K562 (cell line): ENCODE results near the gene CYP2B6. TPM values are rescaled to one million over a fixed set of nuclear protein-coding genes. Genes with fewer than 3 reads are reported as not detected.

Experiments used
- ATAC-seq: fragments of 200-7000 bp; cut with Tn5 transposase; 3 replicates; pipeline ENCODE4 v1.9.1; 2020; ENCODE audit warnings: moderate library complexity
- BruUV-seq: library from RNA; stranded (reverse); fragments of 400-500 nt; replicated peaks from 2 replicates; lab custom pipeline; 2021; lab: Mats Ljungman, UMichigan
- CTCF ChIA-PET: fragments of 300-600 bp; formaldehyde crosslinking; extraction: SDS; loops from one replicate; lab custom pipeline; 2021; ENCODE audit warnings: low intra/inter-chr PET ratio; lab: Yijun Ruan, JAX
- POLR2A ChIA-PET: fragments of 300-600, 350-650 bp; sonication (Branson Sonifier 250); formaldehyde crosslinking; extraction: SDS; loops from one replicate; lab custom pipeline; 2021; ENCODE audit warnings: antibody characterized with exemption, inconsistent platforms; lab: Yijun Ruan, JAX
- DNase-seq, 4 experiments: peaks; one replicate each; pipeline versions ENCODE4 v3.0.0 to v3.0.0-alpha.2; 2011 to 2018; ENCODE audit warnings: low spot score in 3 of 4, mixed read lengths in 3 of 4; ENCODE audit errors: extremely low read depth in 1 of 4
- FAIRE-seq: peaks from 2 replicates; lab custom pipeline; 2011; peaks lifted over from hg19 to GRCh38; lab: Jason Lieb, UNC
- H2AFZ ChIP-seq: 2 replicates; pipeline ENCODE4 v1.6.0; 2011; ENCODE audit warnings: low read depth, low read length, control low read depth, inconsistent platforms
- H3K27ac ChIP-seq: fragments of 200-600 bp; 3 replicates; pipeline ENCODE4 v1.8.0; 2011; ENCODE audit warnings: low read depth, mild to moderate bottlenecking, control low read depth, inconsistent platforms, low read length, moderate library complexity, mixed read lengths; ENCODE audit errors: extremely low read depth
- H3K27me3 ChIP-seq, 2 experiments: fragments of 300-600 bp in 1 of 2; 2 replicates in 1 of 2; 3 replicates in 1 of 2; pipeline versions ENCODE4 v1.6.0 to v1.8.0; 2011; ENCODE audit warnings: inconsistent platforms in 2 of 2, low read length in 2 of 2, mild to moderate bottlenecking in 1 of 2, mixed read lengths in 1 of 2, moderate library complexity in 1 of 2; ENCODE audit not compliant: control insufficient read depth in 2 of 2, insufficient read depth in 2 of 2
- H3K36me3 ChIP-seq: fragments of 300-600 bp; 3 replicates; pipeline ENCODE4 v1.8.0; 2011; ENCODE audit warnings: mild to moderate bottlenecking, low read length, inconsistent platforms; ENCODE audit not compliant: control insufficient read depth, insufficient read depth
- H3K4me1 ChIP-seq, 2 experiments: fragments of 200-600 bp in 1 of 2; replicated peaks in 1 of 2; 2 replicates in 1 of 2; 3 replicates in 1 of 2; pipeline versions ENCODE4 v1.5.1 to v1.8.0; 2011; ENCODE audit warnings: inconsistent platforms in 2 of 2, low read length in 2 of 2, mild to moderate bottlenecking in 1 of 2, mixed read lengths in 1 of 2, moderate library complexity in 1 of 2; ENCODE audit not compliant: control insufficient read depth in 2 of 2, insufficient read depth in 2 of 2
- H3K4me2 ChIP-seq: 2 replicates; pipeline ENCODE4 v1.6.1; 2011; ENCODE audit warnings: low read length, control low read depth, inconsistent platforms, mixed read lengths; ENCODE audit not compliant: insufficient read depth
- H3K4me3 ChIP-seq: fragments of 200-600 bp; sonication (generic), shearing (Covaris generic); 2 replicates; pipeline ENCODE4 v1.5.1; 2016; ENCODE audit warnings: control low read depth, inconsistent platforms
- H3K79me2 ChIP-seq: fragments of 200-600 bp; 3 replicates; pipeline ENCODE4 v1.8.0; 2011; ENCODE audit warnings: low read length, inconsistent platforms; ENCODE audit not compliant: control insufficient read depth, insufficient read depth
- H3K9ac ChIP-seq, 2 experiments: 2 replicates each; pipeline versions ENCODE4 v1.6.0 to v1.6.1; 2011; ENCODE audit warnings: low read depth in 2 of 2, low read length in 2 of 2, control low read depth in 1 of 2, inconsistent platforms in 1 of 2, mild to moderate bottlenecking in 1 of 2, mixed read lengths in 1 of 2; ENCODE audit not compliant: insufficient read depth in 1 of 2
- H3K9me1 ChIP-seq: one replicate; pipeline ENCODE4 v1.6.0; 2011; ENCODE audit warnings: inconsistent platforms, mild to moderate bottlenecking, low read length, moderate library complexity; ENCODE audit not compliant: control insufficient read depth, insufficient read depth
- H3K9me3 ChIP-seq: replicated peaks from 2 replicates; pipeline ENCODE4 v1.5.1; 2011; ENCODE audit warnings: low read depth, low read length, inconsistent platforms; ENCODE audit not compliant: control insufficient read depth, insufficient read depth
- H4K20me1 ChIP-seq: replicated peaks from 2 replicates; pipeline ENCODE4 v1.6.1; 2011; ENCODE audit warnings: low read length, inconsistent platforms, mixed read lengths; ENCODE audit not compliant: control insufficient read depth, insufficient read depth
- HLTF ChIP-seq: fragments of 450-650 bp; IDR thresholded peaks from 2 replicates; pipeline ENCODE4 v1.6.1; 2016
- MTA2 ChIP-seq: fragments of 450-650 bp; IDR thresholded peaks from 2 replicates; pipeline ENCODE4 v1.6.1; 2016; ENCODE audit warnings: low read depth
- POLR2H ChIP-seq: IDR thresholded peaks from 2 replicates; pipeline ENCODE4 v1.6.1; 2016; ENCODE audit warnings: missing genetic modification characterization, low read depth, mild to moderate bottlenecking, control low read depth, missing compliant biosample characterization, moderate library complexity
- ZNF174 ChIP-seq: fragments of 250-450 bp; sonication (Bioruptor Pico); IDR thresholded peaks from 2 replicates; pipeline ENCODE4 v1.4.0; 2020; ENCODE audit warnings: mild to moderate bottlenecking
- ZNF224 ChIP-seq: sonication (generic); formaldehyde crosslinking; IDR thresholded peaks from 2 replicates; pipeline ENCODE4 v1.8.0; 2022; ENCODE audit warnings: mild to moderate bottlenecking, missing genetic modification reagents
- ZNF431 ChIP-seq: sonication (generic); formaldehyde crosslinking; IDR thresholded peaks from 2 replicates; pipeline ENCODE4 v1.8.0; 2022; ENCODE audit warnings: mild to moderate bottlenecking, missing genetic modification reagents
- ZNF644 ChIP-seq: fragments of 200-800 bp; sonication (Bioruptor generic); IDR thresholded peaks from 2 replicates; pipeline ENCODE4 v1.6.1; 2016; ENCODE audit warnings: low read depth, missing genetic modification characterization, missing compliant biosample characterization
- WGBS: fragments of 100-300 bp; shearing (Covaris generic); methylation state at CpG from one replicate; pipeline ENCODE4 v1.1.6; 2016; ENCODE audit warnings: low coverage, mixed read lengths; ENCODE audit not compliant: insufficient coverage; ENCODE audit errors: missing lambda C conversion rate; 5-methylcytosine and 5-hydroxymethylcytosine counted together
- in situ Hi-C: fragments of 300-500 bp; cut with MboI; formaldehyde crosslinking; loops from 4 replicates; pipeline ENCODE4 v1.15.0; 2018; ENCODE audit warnings: inconsistent platforms, mixed read lengths
- intact Hi-C: fragments of 100-400 bp; cut with micrococcal nuclease; formaldehyde crosslinking; loops from 2 replicates; pipeline ENCODE4 v1.14.2; 2022
- polyA plus RNA-seq, 8 experiments: library from polyadenylated mRNA; depleted of rRNA in 4 of 8; stranded (reverse) in 5 of 8; unstranded in 3 of 8; fragments of >200 nt; fragmentation: Nextera tagmentation in 2 of 8; fragmentation: Illumina TruSeq in 1 of 8; extraction: Ambion mirVana in 2 of 8; extraction: Trizol in 1 of 8; gene quantifications; 2 replicates each; pipeline versions ENCODE4 v1.2.1 to v1.2.3, GENCODE V29; 2011 to 2014; ENCODE audit warnings: inconsistent platforms in 1 of 8, missing spikeins in 1 of 8
- total RNA-seq, 7 experiments: library from RNA; depleted of rRNA in 6 of 7; stranded (reverse); fragments of >200 nt in 6 of 7; fragmentation: Illumina TruSeq in 2 of 7; extraction: Trizol in 2 of 7; gene quantifications; 2 replicates each; pipeline versions ENCODE4 v1.2.1 to v1.2.3, GENCODE V29; 2011 to 2021; ENCODE audit warnings: low replicate concordance in 1 of 7
- TF ChIP-seq, protein P1 (sequence below): fragments of 450-650 bp; IDR thresholded peaks from 2 replicates; pipeline ENCODE4 v1.6.1; 2018; ENCODE audit warnings: mild to moderate bottlenecking, low read depth; ENCODE audit not compliant: partially characterized antibody
- TF ChIP-seq, protein P2 (sequence below): fragments of 150-350 bp; conservative IDR thresholded peaks from 2 replicates; pipeline ENCODE4 v1.6.1; 2014; ENCODE audit warnings: low read length
- TF ChIP-seq, protein P3 (sequence below): fragments of 450-650 bp; formaldehyde crosslinking; IDR thresholded peaks from 2 replicates; pipeline ENCODE4 v1.4.0; 2020; ENCODE audit warnings: mild to moderate bottlenecking, mixed read lengths
- TF ChIP-seq, protein P4 (sequence below): sonication (generic); formaldehyde crosslinking; IDR thresholded peaks from 2 replicates; pipeline ENCODE4 v1.8.0; 2022; ENCODE audit warnings: mild to moderate bottlenecking, missing genetic modification reagents
- TF ChIP-seq, protein P5 (sequence below): fragments of 250-450 bp; sonication (Bioruptor Pico); IDR thresholded peaks from 2 replicates; pipeline ENCODE4 v1.4.0; 2020; ENCODE audit warnings: mild to moderate bottlenecking, moderate library complexity

Gene CYP2B6
- total and polyA plus RNA-seq, 9 of the 15 experiments (the other 6 are each of a cell fraction or from before 2014, with no cell fraction given) = 0.04 TPM; not detected in 8

DNA sequence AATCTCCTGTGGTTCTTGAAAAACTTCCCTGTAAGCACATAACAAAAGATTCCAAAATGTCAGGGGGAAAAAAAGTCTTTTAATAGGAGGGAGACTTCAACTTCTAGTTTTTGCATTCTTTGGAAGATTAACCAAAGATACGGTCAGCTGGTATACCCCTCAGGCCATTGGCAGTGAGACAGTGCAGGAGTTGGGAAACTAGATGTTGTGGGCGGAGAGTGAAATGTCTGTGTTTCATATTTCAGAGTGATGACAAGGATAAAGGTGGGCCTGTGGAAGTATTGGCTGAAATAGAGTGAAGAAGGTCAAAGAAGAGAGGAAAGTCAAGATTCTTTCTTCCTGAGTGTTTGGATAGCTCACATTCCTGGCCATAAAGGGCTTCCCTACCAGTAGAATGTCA, 40.8 kb downstream of the CYP2B6 start:
- no peaks in the 10 kb centered on the region for H3K79me2 ChIP-seq
- H3K27me3 ChIP-seq = peaks cover 0 to 15% of the 10 kb centered on the region in 2 experiments; a peak in 3 of 5 replicates
- H3K4me3 ChIP-seq = no peak overlapping the region
- H3K9me1 ChIP-seq = no peaks in the 10 kb centered on the region
- no peak for DNase-seq
- BruUV-seq = no TSS peak
- H4K20me1 ChIP-seq = no peaks in the 10 kb centered on the region
- no peak overlapping the region for H3K9ac ChIP-seq
- in situ Hi-C loops = no loop called here
- no peaks in the 10 kb centered on the region for H3K36me3 ChIP-seq
- ChIA-PET CTCF (no interaction called here), POLR2A (interaction anchor here (0.7 kb wide), 1 partner anchor 408 kb away, joined by 3 read pairs; no protein-coding TSS in a partner anchor)
- intact Hi-C loops = no loop called here
- ATAC-seq = no peak
- no peak overlapping the region for H3K27ac ChIP-seq
- H3K4me1 ChIP-seq = no peaks in the 10 kb centered on the region
- no peak overlapping the region for H2AFZ ChIP-seq
- no peak overlapping the region for H3K4me2 ChIP-seq
- no peaks in the 10 kb centered on the region for H3K9me3 ChIP-seq
- 10% methylated on average over 2 of the region's 2 CpGs for WGBS
- FAIRE-seq = no peak
- TF ChIP-seq, protein P1, sequence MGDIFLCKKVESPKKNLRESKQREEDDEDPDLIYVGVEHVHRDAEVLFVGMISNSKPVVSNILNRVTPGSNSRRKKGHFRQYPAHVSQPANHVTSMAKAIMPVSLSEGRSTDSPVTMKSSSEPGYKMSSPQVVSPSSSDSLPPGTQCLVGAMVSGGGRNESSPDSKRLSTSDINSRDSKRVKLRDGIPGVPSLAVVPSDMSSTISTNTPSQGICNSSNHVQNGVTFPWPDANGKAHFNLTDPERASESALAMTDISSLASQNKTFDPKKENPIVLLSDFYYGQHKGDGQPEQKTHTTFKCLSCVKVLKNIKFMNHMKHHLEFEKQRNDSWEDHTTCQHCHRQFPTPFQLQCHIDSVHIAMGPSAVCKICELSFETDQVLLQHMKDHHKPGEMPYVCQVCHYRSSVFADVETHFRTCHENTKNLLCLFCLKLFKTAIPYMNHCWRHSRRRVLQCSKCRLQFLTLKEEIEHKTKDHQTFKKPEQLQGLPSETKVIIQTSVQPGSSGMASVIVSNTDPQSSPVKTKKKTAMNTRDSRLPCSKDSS = no peak
- no peak for TF ChIP-seq ZNF174
- TF ChIP-seq, protein P2, sequence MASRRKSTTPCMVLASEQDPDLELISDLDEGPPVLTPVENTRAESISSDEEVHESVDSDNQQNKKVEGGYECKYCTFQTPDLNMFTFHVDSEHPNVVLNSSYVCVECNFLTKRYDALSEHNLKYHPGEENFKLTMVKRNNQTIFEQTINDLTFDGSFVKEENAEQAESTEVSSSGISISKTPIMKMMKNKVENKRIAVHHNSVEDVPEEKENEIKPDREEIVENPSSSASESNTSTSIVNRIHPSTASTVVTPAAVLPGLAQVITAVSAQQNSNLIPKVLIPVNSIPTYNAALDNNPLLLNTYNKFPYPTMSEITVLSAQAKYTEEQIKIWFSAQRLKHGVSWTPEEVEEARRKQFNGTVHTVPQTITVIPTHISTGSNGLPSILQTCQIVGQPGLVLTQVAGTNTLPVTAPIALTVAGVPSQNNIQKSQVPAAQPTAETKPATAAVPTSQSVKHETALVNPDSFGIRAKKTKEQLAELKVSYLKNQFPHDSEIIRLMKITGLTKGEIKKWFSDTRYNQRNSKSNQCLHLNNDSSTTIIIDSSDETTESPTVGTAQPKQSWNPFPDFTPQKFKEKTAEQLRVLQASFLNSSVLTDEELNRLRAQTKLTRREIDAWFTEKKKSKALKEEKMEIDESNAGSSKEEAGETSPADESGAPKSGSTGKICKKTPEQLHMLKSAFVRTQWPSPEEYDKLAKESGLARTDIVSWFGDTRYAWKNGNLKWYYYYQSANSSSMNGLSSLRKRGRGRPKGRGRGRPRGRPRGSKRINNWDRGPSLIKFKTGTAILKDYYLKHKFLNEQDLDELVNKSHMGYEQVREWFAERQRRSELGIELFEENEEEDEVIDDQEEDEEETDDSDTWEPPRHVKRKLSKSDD = no peak
- TF ChIP-seq, protein P3, sequence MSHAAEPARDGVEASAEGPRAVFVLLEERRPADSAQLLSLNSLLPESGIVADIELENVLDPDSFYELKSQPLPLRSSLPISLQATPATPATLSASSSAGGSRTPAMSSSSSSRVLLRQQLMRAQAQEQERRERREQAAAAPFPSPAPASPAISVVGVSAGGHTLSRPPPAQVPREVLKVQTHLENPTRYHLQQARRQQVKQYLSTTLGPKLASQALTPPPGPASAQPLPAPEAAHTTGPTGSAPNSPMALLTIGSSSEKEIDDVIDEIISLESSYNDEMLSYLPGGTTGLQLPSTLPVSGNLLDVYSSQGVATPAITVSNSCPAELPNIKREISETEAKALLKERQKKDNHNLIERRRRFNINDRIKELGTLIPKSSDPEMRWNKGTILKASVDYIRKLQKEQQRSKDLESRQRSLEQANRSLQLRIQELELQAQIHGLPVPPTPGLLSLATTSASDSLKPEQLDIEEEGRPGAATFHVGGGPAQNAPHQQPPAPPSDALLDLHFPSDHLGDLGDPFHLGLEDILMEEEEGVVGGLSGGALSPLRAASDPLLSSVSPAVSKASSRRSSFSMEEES (CRISPR knock-in tag) = no peak
- TF ChIP-seq, protein P4, sequence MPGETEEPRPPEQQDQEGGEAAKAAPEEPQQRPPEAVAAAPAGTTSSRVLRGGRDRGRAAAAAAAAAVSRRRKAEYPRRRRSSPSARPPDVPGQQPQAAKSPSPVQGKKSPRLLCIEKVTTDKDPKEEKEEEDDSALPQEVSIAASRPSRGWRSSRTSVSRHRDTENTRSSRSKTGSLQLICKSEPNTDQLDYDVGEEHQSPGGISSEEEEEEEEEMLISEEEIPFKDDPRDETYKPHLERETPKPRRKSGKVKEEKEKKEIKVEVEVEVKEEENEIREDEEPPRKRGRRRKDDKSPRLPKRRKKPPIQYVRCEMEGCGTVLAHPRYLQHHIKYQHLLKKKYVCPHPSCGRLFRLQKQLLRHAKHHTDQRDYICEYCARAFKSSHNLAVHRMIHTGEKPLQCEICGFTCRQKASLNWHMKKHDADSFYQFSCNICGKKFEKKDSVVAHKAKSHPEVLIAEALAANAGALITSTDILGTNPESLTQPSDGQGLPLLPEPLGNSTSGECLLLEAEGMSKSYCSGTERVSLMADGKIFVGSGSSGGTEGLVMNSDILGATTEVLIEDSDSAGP (CRISPR knock-in tag) = no peak
- TF ChIP-seq, protein P5, sequence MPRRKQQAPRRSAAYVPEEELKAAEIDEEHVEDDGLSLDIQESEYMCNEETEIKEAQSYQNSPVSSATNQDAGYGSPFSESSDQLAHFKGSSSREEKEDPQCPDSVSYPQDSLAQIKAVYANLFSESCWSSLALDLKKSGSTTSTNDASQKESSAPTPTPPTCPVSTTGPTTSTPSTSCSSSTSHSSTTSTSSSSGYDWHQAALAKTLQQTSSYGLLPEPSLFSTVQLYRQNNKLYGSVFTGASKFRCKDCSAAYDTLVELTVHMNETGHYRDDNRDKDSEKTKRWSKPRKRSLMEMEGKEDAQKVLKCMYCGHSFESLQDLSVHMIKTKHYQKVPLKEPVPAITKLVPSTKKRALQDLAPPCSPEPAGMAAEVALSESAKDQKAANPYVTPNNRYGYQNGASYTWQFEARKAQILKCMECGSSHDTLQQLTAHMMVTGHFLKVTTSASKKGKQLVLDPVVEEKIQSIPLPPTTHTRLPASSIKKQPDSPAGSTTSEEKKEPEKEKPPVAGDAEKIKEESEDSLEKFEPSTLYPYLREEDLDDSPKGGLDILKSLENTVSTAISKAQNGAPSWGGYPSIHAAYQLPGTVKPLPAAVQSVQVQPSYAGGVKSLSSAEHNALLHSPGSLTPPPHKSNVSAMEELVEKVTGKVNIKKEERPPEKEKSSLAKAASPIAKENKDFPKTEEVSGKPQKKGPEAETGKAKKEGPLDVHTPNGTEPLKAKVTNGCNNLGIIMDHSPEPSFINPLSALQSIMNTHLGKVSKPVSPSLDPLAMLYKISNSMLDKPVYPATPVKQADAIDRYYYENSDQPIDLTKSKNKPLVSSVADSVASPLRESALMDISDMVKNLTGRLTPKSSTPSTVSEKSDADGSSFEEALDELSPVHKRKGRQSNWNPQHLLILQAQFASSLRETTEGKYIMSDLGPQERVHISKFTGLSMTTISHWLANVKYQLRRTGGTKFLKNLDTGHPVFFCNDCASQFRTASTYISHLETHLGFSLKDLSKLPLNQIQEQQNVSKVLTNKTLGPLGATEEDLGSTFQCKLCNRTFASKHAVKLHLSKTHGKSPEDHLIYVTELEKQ (CRISPR knock-in tag) = no peak
- TF ChIP-seq ZNF431 = no peak
- no peak for TF ChIP-seq POLR2H (tag)
- no peak for TF ChIP-seq ZNF224 (CRISPR knock-in tag)
- no peak for TF ChIP-seq ZNF644 (tag)
- TF ChIP-seq MTA2 = no peak
- no peak for TF ChIP-seq HLTF
